Measurements from ENCODE around the gene NAV3.

GRCh38 chr12:78164154-78164553 is 333.5 kb downstream of the NAV3 start:
- TF ChIP-seq CTCF (IDR thresholded peaks at IDR 0.05) = no peak
- no peak for TF ChIP-seq POLR2A (IDR thresholded peaks at IDR 0.05)
- no peak for TF ChIP-seq EP300 (IDR thresholded peaks at IDR 0.05)
- no peak for TF ChIP-seq POLR2AphosphoS5 (IDR thresholded peaks at IDR 0.05)

All from gastroesophageal sphincter (tissue), 3 donors.